SW480 (cell line): ENCODE measurements around the gene NDRG2.
"Not testable (repeated sequence)": the region's sequence is repeated elsewhere in the genome, so short reads cannot be mapped to it uniquely, and the experiment has no call there.

ENCODE experiments used
- DNase-seq: peaks from one replicate; pipeline ENCODE4 v3.0.0-alpha.2; 2016; ENCODE audit warnings: low spot score

Gene NDRG2

DNA sequence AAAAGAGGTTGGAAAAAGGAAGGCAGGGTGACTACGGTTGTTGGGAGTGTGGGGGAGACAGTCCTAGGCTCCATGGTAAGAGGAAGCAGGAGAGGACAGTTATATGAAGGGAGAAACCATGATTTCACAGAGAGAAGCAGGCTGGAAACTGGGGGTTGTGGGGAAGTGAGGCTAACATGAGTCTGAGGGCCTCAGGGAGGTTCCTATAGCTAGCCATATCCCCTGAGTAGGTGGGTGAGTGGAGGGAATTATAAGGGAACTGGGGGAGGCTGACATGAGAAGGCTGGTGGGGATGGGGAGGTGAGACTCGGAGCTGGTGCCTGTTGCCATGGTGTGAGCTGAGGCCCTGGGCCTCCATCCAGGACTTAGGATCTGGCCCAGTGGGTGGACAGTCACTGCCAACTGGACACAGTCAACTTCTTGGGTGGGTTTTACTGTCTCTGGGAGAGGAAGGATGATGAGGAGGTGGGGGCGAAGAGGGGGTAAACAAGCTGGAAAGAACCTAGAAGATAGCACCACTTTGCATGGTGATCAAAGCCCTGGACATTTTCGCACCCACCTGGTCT lies 8.4 kb upstream of the NDRG2 start:
- no peak for DNase-seq

GRCh38 chr14:21032326-21033132 lies 7.7 kb upstream of the NDRG2 start:
- no peak for DNase-seq

- DNase-seq, result no peak
Observed at GRCh38 chr14:21030531-21030930, 5.7 kb upstream of the NDRG2 start.

DNA sequence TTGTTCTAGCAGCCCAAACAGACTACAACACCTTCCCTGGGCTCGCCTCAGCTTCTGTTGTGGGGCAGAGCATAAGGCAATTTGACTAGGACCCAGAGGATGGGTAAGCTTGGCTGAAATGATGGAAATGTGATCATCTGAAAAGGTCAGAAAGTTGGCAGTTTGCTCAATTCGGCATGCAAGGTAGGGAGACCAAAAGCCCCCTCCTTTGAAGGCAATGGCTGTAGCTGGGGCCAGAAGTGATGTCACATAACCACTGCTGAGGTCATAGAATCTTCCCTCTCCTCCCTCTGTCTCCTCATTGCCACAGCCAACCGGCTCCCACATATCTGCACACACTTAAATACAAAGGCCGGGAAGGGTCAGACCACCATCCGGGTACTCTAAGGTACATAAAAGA lies 5.1 kb upstream of the NDRG2 start, which contains the start of gene TPPP2:
Gene TPPP2, plus strand, starts transcription at position 301 of the 400 bp plus-strand sequence. CDS start 365 bp downstream, outside the sequence.
- DNase-seq, result no peak

- DNase-seq, result no peak
Observed at GRCh38 chr14:21026988-21027315, 2.1 kb upstream of the NDRG2 start.

GRCh38 chr14:21026274-21026987 lies 1.6 kb upstream of the NDRG2 start:
- DNase-seq, result no peak

DNA sequence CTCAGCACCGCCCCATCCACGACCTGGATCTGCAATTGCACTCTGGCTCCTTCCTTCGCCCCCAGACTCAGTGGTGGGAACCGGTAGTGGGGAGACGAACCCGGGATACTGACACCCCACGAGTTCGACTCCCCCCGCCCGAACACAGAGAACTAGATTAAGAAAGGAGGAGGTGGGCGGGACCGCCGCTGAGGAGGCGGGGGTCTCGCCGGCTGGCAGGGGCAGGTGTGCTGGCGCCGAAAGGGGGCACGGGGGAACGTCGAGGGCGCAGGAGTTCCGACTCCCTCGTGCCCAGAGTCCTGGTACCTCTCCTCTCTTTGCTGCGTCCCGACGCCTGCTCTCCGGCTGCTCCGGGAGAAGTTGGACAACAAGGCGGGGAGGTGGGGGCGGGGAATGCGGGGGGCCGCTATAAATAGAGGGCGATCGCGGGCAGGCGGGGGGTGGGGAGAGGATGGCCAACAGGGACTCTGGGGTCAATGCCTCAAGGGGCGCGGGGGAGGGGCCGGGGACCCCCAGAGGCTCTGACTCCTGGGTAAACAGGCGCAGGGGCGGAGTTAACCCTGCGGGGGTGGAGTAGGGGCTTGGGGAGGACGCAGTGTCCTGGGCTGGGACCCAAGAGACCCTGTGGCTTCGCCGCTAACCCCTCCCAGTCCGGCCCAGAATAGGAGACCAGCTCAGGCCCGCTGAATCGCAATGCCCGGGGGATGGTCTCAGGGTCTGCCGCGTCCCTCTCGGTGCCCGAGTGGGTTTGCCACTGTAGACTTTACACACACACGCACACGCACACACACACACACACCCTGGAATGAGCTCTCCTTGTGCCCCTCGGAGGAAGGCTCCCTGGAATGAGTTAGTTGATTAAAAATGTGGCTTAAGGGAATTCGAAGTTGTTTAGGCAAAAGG lies 761 bp upstream of the NDRG2 start:
- DNase-seq, result no peak

GRCh38 chr14:21023817-21024584 lies 860 bp downstream of the NDRG2 start:
- no peak for DNase-seq

DNA sequence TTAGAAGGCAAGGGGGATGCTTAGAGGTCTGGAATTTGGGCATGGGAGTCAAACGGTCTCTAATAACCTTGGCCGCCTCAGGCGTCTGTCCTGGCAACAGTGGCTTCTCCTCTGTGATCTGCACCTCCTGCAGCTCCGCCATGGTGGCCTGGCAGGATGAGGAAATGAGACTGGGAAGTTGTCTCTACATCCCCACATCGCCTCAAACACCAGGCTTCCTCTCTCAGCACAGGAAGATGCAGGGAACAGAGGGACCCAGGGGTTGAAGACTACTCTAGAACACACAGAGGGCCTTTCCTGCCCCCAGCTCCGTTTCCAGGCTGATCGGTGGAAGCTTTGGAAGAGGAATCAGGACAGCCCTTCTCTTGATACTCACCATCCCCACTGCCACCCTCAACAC lies 1.7 kb downstream of the NDRG2 start:
- DNase-seq, result no peak

GRCh38 chr14:21022686-21023085 lies 2.2 kb downstream of the NDRG2 start:
- DNase-seq, result no peak

DNA sequence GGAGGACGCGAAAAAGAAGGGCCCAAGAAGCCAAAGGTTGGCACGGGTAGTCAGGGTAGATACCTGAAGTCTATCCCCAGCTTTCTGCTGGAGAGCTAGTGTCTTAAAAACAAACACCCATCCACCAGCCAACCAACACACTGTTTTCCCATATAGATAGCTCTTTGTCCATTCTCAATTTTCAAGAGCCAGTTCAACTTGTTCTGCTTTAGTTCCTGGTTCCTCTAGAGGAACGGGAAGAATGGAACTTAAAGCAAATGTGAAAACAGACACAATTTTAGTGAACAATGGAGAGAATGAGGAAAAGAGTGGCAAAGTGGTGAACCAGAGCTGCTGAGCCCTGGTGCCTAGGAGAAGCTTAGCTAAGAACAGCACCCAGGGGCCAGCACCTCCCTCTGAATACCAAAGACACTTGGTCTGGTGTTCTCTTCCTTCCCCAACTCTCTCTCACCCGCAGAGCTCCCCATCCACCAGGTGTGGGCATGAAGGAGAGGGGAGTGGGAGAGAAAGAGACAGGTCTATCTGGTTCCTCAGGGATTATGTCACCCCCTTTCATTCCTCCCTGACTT lies 3.8 kb downstream of the NDRG2 start:
- DNase-seq, result no peak

- DNase-seq, result no peak
Observed at GRCh38 chr14:21019366-21019765, 5.5 kb downstream of the NDRG2 start.

DNA sequence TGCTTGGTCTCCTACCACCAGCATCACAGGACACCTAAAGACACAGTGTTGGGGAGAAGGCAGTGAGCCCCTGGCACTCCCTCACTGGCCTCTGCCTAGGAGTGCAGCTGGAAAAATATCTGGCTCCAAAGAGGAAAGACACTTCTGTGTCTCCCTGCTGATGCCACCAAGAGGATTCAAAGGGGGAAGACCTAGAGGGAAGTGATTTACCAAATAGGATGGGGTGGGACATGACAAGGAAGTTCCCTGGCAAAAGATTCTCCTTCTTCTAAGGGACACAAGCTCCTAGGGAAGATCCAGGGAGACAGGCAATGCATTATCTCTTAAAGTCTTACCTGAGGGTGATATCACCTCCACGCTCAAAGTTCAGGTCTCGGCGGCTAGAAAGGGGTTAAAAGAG lies 6.1 kb downstream of the NDRG2 start:
- no peak for DNase-seq

DNA sequence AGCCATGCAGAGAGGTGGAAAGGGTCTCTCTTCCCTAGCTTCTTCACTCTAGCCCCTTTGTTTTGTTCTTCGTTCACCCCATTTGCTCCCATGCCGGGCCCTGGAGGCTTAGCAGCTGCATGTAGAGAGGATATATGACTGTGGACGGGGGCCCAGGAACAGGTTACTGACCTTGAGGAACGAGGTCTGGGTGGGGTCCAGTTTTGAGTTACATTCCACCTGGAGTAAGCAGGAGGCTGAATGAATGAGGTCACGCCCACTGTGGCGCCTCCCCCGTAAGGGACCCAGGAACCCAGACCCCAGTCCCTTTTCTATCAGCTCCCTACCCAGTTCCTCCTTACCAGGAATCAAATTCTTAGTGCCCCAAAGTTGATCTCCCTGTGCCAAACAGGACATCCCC lies 6.6 kb downstream of the NDRG2 start:
- no peak for DNase-seq

DNA sequence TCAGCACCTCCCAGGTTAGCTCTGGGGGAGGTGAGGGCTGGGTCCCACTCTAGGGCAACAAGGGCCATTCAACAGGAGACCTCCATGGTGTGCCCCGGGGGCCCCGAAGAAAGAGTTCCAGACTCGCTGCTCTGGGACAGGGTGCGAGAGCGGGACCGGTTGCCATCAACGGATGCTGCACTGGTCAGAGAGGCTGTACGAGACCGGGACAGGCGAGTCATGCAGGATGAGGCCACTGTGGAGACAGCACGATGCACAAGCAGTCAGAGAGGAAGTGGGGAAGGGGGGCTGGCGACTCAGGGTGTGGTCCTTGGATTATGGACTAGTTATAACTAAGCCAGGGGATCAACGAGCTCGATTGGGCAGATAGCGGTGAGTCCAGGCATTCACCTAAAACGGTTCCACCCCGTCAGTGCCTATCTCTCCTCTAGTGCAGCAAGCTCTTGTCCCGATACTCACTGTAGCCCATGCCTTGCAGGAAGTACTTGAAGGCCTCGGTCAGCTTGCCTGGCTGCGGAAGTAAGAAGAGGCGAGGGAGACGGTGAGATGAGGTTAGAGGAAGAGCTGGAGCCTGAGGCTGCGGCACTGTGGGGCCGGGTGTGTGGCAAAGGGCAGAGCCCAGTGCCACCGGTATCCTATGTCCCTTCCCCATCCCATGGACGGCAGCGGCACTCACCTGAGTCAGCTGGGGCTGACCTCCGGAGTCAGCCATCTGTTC lies 7.2 kb downstream of the NDRG2 start:
- DNase-seq, result no peak

- no peak for DNase-seq
Observed at GRCh38 chr14:21016413-21017190, 8.3 kb downstream of the NDRG2 start.

- no peak for DNase-seq
Observed at GRCh38 chr14:21015312-21015711, 9.5 kb downstream of the NDRG2 start.

GRCh38 chr14:21014761-21015190 lies 10.1 kb downstream of the NDRG2 start:
- DNase-seq, result peak; percentile 80

DNA sequence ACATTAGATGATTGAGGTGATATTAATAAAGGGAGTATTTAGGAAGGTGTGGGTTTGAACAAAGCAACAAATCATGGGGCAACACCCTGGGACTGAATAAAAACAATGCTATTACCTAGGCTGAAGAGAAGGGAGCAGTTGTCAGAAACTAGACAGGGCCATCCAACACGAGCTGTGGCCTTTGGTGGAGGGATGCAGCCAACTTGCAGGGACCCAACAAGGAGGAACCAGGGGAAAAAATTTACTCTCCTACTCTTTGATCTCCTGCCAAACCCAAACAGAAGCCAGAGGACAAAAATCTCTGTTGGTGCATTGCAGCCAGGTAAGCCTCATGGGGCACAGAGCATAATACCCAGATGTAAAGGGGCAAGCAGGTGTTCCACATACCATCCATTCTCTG lies 13.7 kb downstream of the NDRG2 start:
- DNase-seq, result no peak

- not testable (repeated sequence) for DNase-seq
Observed at GRCh38 chr14:21009721-21010120, 15.1 kb downstream of the NDRG2 start.
